Ureter (tissue), 1 donor: ENCODE results near the gene DBH. TPM values are rescaled to one million over a fixed set of nuclear protein-coding genes. Genes with fewer than 3 reads are reported as not detected.

Experiments used
- DNase-seq: peaks from one replicate; pipeline ENCODE4 v3.0.0-alpha.2; 2020; ENCODE audit warnings: low spot score
- total RNA-seq: library from RNA; stranded (reverse); gene quantifications from one replicate; pipeline ENCODE4 v1.2.4, GENCODE V29; 2023
- donor health status: DM: yes; HTN: yes; CAD: no.

DBH gene
- total RNA-seq, 1 donor from 2014 or later: not detected

DNA sequence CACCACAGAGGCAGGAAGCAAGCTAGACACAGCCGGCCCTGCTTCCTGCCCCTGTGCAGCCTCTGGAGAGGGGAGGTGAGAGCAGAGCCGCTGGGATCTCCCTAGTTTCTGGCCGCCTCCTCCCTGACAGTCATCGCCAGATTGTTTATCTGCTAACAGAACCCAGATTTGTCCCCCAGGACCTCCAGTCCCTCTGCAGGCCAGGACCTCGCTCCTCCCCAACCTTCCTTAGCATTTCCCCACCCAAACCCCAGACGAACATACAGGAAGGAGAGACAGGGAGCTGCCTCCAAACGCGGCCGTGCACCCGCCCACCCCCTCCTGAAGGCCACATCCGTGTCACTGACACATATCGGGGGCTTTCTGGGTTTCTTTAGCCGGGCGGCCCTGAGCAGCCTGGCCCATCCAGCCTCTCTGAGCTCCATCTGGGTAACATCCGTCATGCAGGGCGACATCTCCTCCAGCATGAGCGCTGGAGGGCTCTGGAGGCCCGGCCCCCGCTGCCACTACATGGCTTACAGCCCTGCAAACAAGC lies 47.5 kb downstream of the DBH start:
- no peak for DNase-seq

- DNase-seq: no peak
Observed at GRCh38 chr9:133684121-133684935, 48.2 kb downstream of the DBH start.

DNA sequence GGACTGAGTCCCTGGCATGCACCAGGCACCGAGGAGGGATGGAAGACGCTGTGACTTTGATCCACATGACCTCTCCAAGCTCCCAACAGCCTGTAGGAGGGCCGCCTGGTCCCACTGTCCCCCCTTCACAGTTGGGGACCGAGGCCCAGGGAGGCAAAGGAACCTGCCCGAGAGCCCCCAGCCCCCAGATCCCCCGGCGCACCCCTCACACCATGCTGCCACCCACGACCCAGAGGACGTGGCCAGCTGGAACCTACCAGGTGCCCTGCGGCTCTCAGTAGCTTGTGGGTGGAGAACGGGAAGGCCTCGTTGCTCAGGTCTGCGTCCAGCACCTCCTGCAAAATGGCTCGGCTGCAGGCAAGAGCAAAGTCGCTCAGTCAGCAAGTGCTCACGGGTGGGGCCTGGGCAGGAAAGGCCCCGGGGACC lies 48.8 kb downstream of the DBH start:
- no peak for DNase-seq

DNA sequence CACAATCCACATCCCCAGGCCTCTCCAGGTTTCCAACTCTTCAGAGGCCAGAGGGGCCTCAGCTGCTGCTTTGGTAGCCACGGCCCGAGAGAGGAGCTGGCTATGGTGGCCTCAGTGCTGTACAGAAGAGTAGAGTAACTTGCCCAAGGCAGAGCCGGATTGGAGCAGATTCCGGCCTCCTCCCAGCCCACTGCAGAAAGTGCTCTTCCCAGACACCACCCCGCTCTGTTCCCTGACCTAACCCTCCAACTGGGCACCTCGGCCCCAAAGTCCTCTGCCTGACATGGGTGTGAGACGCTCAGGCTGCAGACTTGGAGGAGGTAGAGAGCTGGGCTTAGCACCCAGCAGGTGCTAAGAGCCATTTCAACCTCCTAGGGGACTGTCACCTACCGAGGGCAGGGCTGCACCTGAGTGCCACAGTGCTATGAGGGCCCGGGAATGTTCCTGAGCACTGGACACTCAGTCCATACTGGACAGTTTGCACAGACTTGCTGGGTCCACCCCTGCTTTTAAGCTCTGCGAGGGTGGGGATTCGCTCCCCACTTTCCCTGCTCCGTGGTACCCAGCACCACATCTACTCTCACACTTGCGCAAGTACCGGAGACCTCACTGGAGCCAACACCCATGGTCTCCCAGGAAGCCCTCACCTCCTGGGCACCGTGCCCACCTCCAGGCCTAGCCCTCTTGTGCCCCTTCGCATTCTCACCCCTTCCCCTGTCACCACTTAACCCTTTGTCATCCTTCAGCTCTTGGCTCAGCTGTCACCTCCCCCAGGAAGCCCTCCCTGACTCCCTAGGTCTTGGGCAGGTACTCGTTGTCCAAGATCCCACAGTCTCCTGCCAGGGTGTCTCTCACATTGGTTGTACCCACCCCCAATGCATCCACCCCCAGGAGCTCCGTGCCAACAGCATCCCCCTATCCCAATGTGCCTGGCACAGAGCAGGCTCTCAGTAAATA lies 49.8 kb downstream of the DBH start:
- DNase-seq: no peak

GRCh38 chr9:133686642-133687575 lies 50.7 kb downstream of the DBH start:
- DNase-seq: no peak

GRCh38 chr9:133687856-133688761 lies 51.9 kb downstream of the DBH start:
- DNase-seq: no peak

DNA sequence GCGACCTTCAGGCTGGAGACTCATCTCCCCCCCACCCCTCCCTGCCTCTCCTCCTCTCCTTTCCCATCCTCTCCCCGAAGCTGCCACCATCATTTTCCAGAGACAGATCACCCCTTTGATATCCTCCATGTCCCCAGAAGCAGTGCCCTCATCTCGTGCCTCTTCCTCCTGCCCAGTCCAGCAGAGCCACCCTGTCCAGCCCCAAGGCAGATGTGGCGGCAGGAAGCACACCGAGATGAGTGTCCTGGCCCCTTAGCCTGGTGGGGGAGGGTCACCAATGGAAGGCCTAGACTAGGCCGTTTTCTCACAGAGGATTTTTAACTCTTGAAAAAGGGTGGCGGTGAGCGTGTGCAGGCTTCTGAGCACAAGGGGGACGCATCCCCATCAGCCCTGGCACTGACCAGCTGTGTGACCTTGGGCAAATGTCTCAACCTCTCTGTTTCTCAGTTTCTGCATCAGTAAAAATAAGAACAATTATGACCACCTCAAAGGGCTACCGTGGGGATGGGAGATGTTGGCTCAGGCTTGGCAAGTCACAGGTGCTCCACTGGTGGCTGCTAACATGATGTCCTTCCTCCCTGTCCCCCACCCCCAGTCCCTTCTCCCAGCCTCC lies 53.1 kb downstream of the DBH start:
- DNase-seq: no peak

GRCh38 chr9:133690081-133690561 lies 54.0 kb downstream of the DBH start:
- no peak for DNase-seq

- DNase-seq: no peak
Observed at GRCh38 chr9:133691191-133691590, 55.0 kb downstream of the DBH start.

GRCh38 chr9:133691626-133692363 lies 55.6 kb downstream of the DBH start:
- no peak for DNase-seq

- no peak for DNase-seq
Observed at GRCh38 chr9:133692364-133692985, 56.3 kb downstream of the DBH start.

- no peak for DNase-seq
Observed at GRCh38 chr9:133693116-133693515, 57.0 kb downstream of the DBH start.

DNA sequence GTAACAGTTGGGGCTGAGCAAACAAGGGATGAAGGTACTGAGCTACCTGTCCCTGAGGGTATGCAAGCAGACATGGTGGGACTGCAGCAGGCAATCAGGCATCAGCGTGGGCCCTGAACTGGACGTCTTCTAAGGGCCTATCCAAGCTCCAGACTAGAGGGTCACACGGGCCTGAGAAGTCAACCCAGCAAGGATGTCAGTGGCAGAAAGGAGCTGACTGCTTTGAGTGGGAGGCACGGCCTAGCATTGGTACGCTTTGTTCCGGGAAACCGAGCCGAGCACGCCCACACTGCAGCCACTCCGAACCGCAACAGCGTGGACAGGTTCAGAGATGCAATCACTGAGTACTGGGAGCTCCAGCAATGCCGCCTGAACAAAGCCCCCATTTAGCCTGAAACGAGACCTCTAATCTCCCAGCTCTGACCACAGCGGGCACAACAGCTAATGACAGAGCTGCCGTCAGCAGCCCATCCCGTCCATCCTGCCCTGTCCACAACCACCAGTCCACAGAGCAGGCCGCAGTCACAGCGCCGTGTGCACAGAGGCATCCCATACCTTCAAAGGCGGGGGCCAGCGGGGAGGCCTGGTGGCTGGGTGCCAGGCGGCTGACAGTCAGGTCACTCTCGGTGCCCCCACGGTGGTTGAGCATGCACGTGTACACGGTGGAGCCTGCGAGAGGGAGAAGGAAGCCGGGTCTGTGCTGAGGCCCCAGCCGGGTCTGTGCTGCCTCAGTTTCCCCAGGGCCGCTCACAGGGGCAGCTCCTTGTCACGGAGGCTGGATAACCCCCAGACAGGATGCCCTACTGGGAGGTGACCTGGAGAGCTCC lies 57.8 kb downstream of the DBH start:
- no peak for DNase-seq

DNA sequence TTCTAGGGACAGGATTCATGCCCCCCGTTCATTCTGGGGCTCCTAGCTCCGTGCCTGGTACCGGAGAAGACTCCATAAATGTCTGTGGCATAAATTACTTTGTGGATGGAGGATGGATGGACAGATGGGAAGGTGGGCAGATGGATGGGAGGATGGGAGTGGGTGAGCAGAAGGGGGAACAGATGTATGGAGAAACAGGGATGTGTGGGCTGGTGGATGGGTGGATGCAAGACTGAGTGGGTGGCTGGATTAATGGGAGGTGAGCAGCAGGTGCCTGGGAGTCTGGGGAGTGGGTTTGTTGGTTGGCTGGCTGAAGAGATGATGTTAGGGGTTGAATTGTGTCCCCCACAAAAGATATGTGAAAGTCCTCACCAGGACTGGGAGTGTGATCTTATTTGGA lies 58.5 kb downstream of the DBH start:
- no peak for DNase-seq

- no peak for DNase-seq
Observed at GRCh38 chr9:133696071-133696472, 59.9 kb downstream of the DBH start.

DNA sequence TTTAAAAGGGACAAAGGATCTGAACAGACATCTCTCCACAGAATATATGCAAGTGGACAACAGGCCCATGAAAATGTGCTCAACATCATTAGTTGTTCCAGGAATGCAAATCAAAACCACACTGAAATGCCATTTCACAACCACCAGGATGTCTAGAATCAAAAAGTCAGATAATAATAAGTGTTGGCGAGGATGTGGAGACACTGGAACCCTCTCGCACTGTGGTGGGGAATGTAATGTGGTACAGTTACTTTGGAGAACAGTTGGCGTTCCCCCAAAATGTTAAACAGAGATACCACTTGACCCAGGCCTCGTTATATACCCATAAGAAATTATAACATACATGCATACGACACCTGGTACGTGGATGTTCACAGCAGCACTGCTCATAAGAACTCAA lies 63.4 kb downstream of the DBH start:
- no peak for DNase-seq

- DNase-seq: no peak
Observed at GRCh38 chr9:133700819-133701320, 64.7 kb downstream of the DBH start.
